Activated T-helper 1 cell treated with anti-CD3 and anti-CD28 coated beads, Interleukin-2, amount 50 U/mL, for 16 hours (primary cell): ENCODE results near the gene NPR2.

Experiments
- DNase-seq, 2 donors: peaks; one replicate each; pipeline ENCODE4 v3.0.0-alpha.2; 2020; ENCODE audit warnings: low read depth in 1 of 2, low spot score in 1 of 2

The NPR2 gene

GRCh38 chr9:35852876-35853865 is 61.8 kb downstream of the NPR2 start:
- DNase-seq = no peak

GRCh38 chr9:35854091-35854762 is 62.8 kb downstream of the NPR2 start:
- no peak for DNase-seq

- DNase-seq = no peak
Observed at GRCh38 chr9:35856206-35856605, 64.8 kb downstream of the NPR2 start.

- no peak for DNase-seq
Observed at GRCh38 chr9:35856882-35857281, 65.5 kb downstream of the NPR2 start.

GRCh38 chr9:35858458-35858857 is 67.1 kb downstream of the NPR2 start:
- DNase-seq = no peak
